NCI-H2227 (cell line): ENCODE results near the gene CERS6.
"Not testable (repeated sequence)": the region's sequence is repeated elsewhere in the genome, so short reads cannot be mapped to it uniquely, and the experiment has no call there.

Experiments
- DNase-seq: peaks from one replicate; lab custom pipeline; 2025; ENCODE audit not compliant: unreplicated experiment; lab: John Stamatoyannopoulos, UW

CERS6 gene

DNA sequence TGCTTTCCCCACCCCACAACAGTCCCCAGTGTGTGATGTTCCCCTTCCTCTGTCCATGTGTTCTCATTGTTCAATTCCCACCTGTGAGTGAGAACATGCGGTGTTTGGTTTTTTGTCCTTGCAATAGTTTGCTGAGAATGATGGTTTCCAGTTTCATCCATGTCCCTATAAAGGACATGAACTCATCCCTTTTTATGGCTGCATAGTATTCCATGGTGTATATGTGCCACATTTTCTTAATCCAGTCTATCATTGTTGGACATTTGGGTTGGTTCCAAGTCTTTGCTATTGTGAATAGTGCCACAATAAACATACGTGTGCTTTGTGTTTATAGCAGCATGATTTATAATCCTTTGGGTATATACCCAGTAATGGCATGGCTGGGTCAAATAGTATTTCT is 335.1 kb downstream of the CERS6 start:
- DNase-seq: not testable (repeated sequence)

GRCh38 chr2:168793596-168793995 is 337.5 kb downstream of the CERS6 start:
- no peak for DNase-seq

GRCh38 chr2:168794968-168795367 is 338.9 kb downstream of the CERS6 start:
- DNase-seq: no peak

GRCh38 chr2:168796090-168796577 is 340.1 kb downstream of the CERS6 start:
- DNase-seq: no peak

DNA sequence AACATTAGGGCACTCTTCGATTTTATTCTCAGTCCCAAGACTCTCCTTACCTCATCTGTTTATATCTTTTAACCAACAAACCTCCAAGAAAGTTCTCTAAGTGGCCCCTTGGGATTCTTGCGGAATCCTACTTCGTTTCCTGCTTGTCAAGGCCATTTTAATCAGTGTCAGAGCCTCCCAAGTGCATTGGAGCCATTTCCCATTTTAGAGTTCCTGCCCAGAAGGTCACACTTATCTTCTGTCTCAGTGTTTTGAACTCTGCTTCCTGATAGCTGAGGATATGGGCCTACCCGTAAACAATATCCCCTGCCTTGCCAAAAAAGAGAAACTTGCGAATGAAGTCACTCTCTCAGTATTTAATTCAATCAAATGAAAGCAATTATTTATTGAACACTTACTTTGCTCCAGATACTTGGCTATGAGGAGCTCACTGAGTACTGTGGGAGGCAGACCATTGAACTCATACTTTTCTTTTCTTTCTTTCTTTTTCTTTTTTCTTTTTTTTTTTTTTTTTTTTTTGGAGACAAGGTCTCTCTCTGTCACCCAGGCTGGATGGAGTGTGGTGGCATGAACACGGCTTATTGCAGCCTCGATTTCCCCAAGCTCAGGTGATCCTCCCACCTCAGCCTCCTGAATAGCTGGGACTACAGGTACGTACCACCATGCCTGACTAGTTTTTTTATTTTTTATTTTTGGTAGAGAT is 340.7 kb downstream of the CERS6 start:
- no peak for DNase-seq

DNA sequence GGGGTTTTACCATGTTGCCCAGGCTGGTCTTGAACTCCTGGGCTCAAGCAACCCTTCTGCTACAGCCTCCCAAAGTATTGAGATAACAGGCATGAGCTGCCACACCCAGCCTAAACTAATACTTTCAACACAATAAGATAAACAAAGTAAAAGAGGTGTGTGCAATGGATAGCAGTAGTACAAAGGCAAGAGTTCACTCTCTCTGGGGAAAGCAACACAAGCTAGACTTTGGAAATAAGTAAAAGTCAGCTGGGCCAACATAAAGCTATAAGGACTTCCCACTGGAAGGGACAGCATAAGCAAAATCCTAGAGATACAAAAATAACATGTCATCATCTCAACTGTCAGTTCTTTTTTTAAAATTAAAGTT is 341.2 kb downstream of the CERS6 start:
- no peak for DNase-seq

- DNase-seq: peak; percentile 30
Measured at GRCh38 chr2:168798076-168798887, 342.2 kb downstream of the CERS6 start.

GRCh38 chr2:168798888-168799410 is 342.9 kb downstream of the CERS6 start:
- no peak for DNase-seq

DNA sequence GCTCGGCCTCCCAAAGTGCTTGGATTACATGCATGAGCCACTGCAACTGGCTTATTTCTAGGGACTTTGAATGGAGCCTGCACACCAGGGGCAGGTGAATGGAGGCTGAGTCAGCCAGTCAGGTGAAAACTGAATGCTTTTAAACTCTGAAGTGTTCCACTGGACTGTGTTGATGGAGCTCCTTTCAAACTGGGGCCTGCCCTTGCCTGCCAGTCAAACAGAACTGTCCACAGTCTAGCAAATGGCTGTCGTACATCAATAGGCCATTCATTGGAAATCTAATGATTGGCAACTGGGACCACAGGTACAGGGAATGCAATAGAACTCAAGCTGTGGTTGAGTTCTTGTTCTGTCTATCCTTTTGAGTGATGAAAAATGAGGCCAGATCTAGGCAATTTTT is 345.4 kb downstream of the CERS6 start:
- DNase-seq: no peak

DNA sequence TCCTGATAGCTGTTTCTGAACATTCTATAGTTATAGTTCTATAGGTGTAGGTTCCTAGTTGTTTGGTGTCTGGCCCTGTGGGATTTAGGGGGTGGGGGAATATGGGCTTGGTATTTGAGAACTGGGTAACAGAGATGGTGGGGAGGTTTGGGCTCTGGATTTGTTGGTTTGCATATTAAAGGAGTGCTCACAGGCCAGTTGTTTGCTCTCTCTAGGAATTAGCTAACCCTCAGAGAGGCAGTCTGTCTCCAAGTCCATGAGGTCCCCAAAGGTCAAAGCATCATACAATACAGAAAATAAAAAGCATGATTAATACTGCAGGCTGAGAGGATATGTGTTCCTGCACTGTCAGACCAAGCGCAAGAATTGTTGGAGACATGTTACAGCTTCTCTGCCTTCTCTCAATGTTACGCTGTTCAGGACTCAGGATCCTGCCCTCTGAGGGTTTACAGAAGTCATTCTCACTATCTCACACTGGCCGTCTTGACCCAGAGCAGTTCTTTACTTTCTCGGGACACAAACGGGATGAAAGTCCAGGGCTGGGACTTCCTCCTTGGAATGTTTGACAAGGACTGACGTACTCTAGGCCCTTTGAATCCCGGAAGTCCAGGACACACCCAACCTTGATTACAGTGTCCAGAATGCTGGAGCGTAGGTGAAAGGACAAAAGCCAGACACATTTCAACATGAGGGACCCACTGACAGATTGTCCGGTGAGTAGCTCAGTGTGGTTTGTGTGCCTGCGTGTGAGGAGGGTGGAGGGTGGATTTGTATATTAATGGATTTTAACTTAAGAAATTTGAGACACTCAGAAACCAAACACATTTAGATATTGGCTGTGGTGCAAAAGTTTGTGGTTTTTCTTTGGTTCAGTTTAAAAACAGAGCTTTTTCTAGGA is 346.1 kb downstream of the CERS6 start, which contains the start of gene NOSTRIN:
Gene NOSTRIN, plus strand, starts transcription at position 677 of the 898 bp plus-strand sequence. Its CDS starts 10 bp downstream, at position 687.
- DNase-seq: no peak

DNA sequence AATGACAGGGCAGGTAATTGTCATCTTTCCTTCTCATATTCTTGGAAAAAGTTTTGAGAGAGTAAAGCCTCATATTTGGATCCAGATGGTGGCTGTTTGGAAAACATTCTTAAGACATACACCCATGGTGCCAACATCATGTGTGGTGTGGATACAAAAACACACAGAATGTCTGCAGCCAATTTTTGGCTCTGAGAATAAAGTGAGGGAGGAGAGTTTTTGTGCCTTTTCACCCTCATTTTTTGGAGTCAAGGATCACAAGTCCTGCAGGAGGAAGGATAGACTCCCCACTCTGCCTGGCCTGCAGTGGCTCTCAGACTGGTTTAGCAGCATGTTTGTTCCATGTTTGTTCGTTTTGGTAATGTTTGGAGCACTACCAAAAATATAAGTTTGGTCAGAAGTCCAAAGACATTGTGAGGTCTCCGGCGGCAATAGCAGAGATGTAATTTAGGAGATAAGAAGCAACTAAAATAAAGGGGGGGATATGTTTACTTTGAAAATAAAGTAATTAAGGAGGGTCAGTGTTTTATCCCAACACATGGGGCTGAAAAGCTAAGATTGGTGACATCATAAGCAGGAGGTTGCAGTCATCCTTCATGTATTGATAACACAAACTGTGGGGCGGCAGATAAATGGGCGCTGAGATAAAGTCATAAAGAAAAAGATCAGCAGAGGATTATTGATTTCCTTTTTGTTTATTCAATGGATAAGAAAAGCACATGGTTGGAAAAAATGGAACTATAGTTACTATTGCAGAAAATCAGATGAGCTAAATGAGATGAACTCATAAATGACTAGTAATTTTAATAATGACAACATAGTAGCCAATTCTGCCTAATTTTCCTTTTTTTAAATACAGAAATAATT is 347.0 kb downstream of the CERS6 start:
- no peak for DNase-seq

DNA sequence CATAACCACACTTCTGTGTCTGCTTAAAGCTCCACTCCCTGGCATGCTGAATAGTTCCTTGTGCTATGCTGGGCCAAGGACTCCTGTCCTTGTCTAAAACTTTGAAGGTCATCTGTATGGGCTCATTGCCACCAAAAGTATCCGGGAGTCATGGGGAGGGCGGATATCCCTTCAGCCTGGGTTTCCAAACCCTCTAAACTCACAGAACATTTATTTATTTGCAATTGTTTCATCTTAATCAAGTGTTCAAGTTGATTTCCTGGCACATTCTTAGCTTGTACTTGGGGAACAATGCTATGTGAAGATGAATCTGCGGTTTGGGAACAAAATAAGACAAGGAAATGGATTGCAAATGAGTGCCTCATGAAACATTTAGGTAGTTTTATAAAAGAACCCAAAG is 348.1 kb downstream of the CERS6 start:
- DNase-seq: no peak

GRCh38 chr2:168805615-168806014 is 349.5 kb downstream of the CERS6 start:
- DNase-seq: no peak

- no peak for DNase-seq
Measured at GRCh38 chr2:168809537-168809936, 353.5 kb downstream of the CERS6 start.

GRCh38 chr2:168810235-168810634 is 354.2 kb downstream of the CERS6 start:
- DNase-seq: no peak

DNA sequence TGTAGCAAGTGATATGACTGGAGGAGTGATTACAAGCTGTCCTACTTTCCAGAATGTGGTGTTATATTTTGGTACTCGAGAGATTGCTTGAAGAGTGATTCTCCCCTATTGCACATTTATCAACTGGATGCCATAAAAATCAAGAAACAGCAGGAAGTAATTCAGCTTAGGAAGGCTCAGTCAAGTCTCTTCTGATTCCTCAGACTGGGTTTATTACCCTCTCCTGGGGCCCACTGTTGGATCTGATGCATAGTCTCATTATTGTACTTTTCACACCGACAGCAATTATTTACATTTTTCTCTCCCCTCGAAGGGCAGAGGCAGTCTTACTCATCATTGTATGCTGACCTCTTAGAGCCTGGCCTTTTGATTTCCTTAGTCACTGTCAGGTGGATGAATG is 355.6 kb downstream of the CERS6 start:
- peak; percentile 32 for DNase-seq

GRCh38 chr2:168814046-168814445 is 358.0 kb downstream of the CERS6 start:
- no peak for DNase-seq

DNA sequence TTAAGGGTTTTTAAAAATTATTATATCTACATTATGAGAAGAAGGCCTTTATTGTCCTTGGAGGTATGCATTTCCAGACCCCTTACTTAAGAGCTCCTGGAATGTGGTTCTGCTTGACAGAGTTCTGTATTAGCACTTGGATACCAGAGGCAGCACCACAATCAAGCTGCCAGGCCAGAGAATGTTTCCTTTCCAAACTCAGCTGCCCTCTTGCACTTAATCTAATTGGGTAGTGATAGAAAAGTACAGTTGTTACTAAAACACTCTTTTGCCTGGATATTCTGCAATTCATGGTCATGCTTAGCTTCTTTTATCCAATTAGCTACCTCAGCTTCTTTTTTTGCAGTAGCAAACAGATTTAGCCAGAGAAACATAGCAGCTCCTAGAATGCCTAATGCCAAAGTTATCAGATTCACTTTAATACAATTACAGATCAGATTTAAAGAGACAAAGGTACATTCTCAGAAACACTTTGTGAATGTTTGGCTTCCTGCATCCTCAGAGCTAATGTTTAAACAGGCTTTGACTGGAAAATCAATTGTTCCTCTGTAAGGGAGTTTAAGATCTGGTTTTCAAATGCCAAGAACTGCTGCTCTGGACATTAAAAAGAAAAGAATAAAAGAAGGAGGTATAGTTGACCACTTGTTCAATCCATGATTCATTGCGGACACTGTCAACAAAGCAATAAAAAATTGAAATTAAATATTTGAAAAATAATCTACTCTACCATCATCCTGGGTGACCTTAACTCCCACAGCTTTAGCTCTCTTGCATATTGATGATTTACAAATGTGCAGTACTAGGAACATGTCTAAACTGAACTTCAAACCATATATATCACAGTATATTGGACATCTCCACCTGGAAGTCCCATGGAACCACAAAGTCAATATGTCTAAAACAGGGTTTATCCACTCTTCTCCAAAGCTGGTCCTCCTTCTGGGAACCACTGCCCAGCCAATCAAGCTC is 359.2 kb downstream of the CERS6 start:
- no peak for DNase-seq

- no peak for DNase-seq
Measured at GRCh38 chr2:168816369-168816768, 360.3 kb downstream of the CERS6 start.
